Large intestine (tissue), 3 donors: Measurements from ENCODE around the gene KRT71. TPM values are rescaled to one million over a fixed set of nuclear protein-coding genes. Genes with fewer than 3 reads are reported as not detected.

Experiments
- DNase-seq, 2 donors: peaks; one replicate each; pipeline versions ENCODE4 v3.0.0 to v3.0.0-alpha.2; 2013
- H3K27ac ChIP-seq: one replicate; pipeline ENCODE4 v1.5.1; 2013; ENCODE audit warnings: low read length
- H3K27me3 ChIP-seq: 2 replicates; pipeline ENCODE4 v1.6.1; 2013; ENCODE audit warnings: low read length; ENCODE audit not compliant: control insufficient read depth, insufficient read depth
- H3K36me3 ChIP-seq: 2 replicates; pipeline ENCODE4 v1.6.1; 2013; ENCODE audit warnings: low read length; ENCODE audit not compliant: control insufficient read depth, insufficient read depth
- H3K4me1 ChIP-seq: one replicate; pipeline ENCODE4 v1.6.1; 2013; ENCODE audit warnings: low read length; ENCODE audit not compliant: control insufficient read depth, insufficient read depth
- H3K4me3 ChIP-seq: one replicate; pipeline ENCODE4 v1.5.1; 2013; ENCODE audit warnings: low read length
- H3K9me3 ChIP-seq: one replicate; pipeline ENCODE4 v1.6.1; 2013; ENCODE audit warnings: mild to moderate bottlenecking, low read depth, low read length, moderate library complexity; ENCODE audit not compliant: control insufficient read depth
- WGBS: methylation state at CpG from one replicate; pipeline ENCODE4 v1.1.5; 2013; ENCODE audit warnings: low lambda C conversion rate; ENCODE audit not compliant: insufficient coverage; 5-methylcytosine and 5-hydroxymethylcytosine counted together
- polyA plus RNA-seq: library from polyadenylated mRNA; unstranded; fragments of 120-200 nt; gene quantifications from one replicate; pipeline ENCODE4 v1.2.1, GENCODE V29; 2013

The KRT71 gene
- polyA plus RNA-seq, 1 donor: 0.04 TPM

DNA sequence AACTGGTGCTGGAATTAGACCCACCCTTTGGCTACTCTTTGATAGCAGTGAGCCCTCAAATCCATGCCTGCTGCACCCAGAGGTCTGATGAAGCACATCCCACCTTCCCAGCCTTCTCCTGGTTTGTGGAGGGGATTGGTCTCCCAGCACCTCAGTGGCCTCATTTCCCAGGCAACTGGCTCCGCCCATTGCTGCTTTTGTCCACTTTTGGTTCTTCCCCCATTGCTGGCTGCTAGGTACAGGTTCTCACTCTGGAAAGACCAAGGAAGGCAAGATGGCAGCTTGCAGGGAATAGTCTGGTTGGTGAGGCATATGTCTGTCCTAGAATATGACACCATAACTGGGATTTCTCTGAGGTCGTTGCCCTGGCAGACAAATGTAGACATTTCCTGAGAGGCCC lies 22.6 kb downstream of the KRT71 start:
- WGBS: no CpG with 5 or more reads among the region's 2 CpGs

GRCh38 chr12:52529846-52530245 lies 23.1 kb downstream of the KRT71 start:
- H3K4me3 ChIP-seq: no peak overlapping the region
- H3K27ac ChIP-seq: no peak overlapping the region
- no CpG with 5 or more reads among the region's 9 CpGs for WGBS
- no peak for DNase-seq
- H3K4me1 ChIP-seq: no peaks in the 10 kb centered on the region
- no peaks in the 10 kb centered on the region for H3K27me3 ChIP-seq
- no peaks in the 10 kb centered on the region for H3K36me3 ChIP-seq
- no peaks in the 10 kb centered on the region for H3K9me3 ChIP-seq

More for the DNA sequence above, 22.6 kb downstream of the KRT71 start:
- H3K36me3 ChIP-seq: no peaks in the 10 kb centered on the region
- no peaks in the 10 kb centered on the region for H3K27me3 ChIP-seq
- H3K9me3 ChIP-seq: no peaks in the 10 kb centered on the region
- no peak overlapping the region for H3K4me3 ChIP-seq
- H3K4me1 ChIP-seq: no peaks in the 10 kb centered on the region
- H3K27ac ChIP-seq: no peak overlapping the region
- DNase-seq: no peak

- no peak overlapping the region for H3K4me3 ChIP-seq
- WGBS: no CpG with 5 or more reads among the region's 2 CpGs
- H3K4me1 ChIP-seq: no peaks in the 10 kb centered on the region
- no peak overlapping the region for H3K27ac ChIP-seq
- H3K9me3 ChIP-seq: no peaks in the 10 kb centered on the region
- H3K36me3 ChIP-seq: no peaks in the 10 kb centered on the region
- DNase-seq: no peak
- no peaks in the 10 kb centered on the region for H3K27me3 ChIP-seq
Measured at GRCh38 chr12:52529417-52529816, 23.5 kb downstream of the KRT71 start.

DNA sequence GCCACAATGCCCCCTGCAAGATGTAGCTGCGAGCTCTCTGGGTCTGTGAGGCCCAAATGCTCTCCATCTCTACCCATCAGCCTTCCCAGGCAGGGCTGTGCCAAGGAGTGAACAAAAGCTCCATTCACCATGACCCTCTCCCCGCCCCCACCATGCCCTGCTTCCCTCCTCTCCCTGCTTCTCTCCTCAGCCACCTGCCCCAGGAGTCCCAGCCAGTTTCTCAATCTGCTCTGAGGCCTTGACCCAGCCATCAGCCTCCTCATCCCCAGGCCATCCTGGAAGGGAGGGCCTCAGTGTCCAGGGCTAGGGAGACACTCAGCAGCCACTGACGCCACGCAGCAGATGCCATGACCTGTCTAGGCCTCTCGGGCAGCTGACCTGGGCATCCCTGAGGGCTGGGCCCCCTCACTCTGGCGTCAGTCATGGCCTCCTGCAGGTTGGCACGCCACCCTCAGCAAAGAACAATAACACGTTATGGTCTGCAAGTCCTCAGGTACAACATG lies 24.3 kb downstream of the KRT71 start:
- no peaks in the 10 kb centered on the region for H3K9me3 ChIP-seq
- H3K36me3 ChIP-seq: no peaks in the 10 kb centered on the region
- H3K27me3 ChIP-seq: peaks cover 2% of the 10 kb centered on the region
- DNase-seq: no peak
- no peak overlapping the region for H3K4me3 ChIP-seq
- no CpG with 5 or more reads among the region's 8 CpGs for WGBS
- no peaks in the 10 kb centered on the region for H3K4me1 ChIP-seq
- no peak overlapping the region for H3K27ac ChIP-seq

DNA sequence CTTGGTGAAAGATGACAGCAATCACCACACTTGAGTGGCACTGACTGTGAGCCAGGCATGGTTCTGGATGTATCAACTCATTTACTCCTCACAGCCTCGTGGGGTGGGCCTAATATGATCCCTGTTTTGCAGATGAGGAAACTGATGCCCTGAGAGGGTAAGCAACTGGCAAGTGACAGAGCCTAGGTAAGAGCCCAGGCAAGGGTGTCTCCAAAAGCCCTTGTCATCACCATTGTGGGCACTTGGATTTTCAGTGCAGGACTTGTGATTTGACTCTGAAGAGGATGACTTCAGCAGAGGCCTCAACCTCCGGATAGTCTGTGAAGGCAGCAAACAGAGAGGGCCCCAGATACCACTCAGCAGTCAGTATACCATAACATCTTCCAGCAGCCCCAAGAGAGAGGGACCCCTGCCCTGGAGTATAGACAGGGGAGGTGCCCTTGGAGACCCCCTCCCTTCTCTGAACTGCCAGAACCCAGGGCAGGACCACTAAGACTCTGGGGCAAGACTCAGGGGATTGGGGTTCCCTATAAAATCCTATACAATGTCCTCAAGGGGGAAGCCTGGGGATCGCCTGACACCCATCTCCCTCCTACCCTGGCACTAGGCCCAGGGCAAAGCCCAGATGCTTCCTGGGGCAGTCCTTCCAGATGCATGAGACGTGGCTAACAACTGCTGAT lies 25.7 kb downstream of the KRT71 start:
- Histone ChIP-seq H3K27ac (no peak overlapping the region), H3K27me3 (peaks cover 2% of the 10 kb centered on the region), H3K4me1 (no peaks in the 10 kb centered on the region), H3K36me3 (no peaks in the 10 kb centered on the region), H3K9me3 (no peaks in the 10 kb centered on the region), H3K4me3 (no peak overlapping the region)
- DNase-seq: no peak
- WGBS: no CpG with 5 or more reads among the region's 4 CpGs

- no peak for DNase-seq
- Histone ChIP-seq H3K4me1 (peaks cover 3% of the 10 kb centered on the region), H3K27me3 (peaks cover 2% of the 10 kb centered on the region), H3K9me3 (no peaks in the 10 kb centered on the region), H3K27ac (no peak overlapping the region), H3K4me3 (no peak overlapping the region), H3K36me3 (no peaks in the 10 kb centered on the region)
- WGBS: 14% methylated on average over 1 of the region's 8 CpGs
Measured at GRCh38 chr12:52526511-52526951, 26.4 kb downstream of the KRT71 start.

- no CpG with 5 or more reads among the region's 13 CpGs for WGBS
- no peak overlapping the region for H3K27ac ChIP-seq
- no peaks in the 10 kb centered on the region for H3K36me3 ChIP-seq
- peaks cover 7% of the 10 kb centered on the region for H3K4me1 ChIP-seq
- no peak overlapping the region for H3K4me3 ChIP-seq
- H3K27me3 ChIP-seq: peaks cover 2% of the 10 kb centered on the region
- DNase-seq: no peak
- H3K9me3 ChIP-seq: no peaks in the 10 kb centered on the region
Measured at GRCh38 chr12:52525661-52526499, 27.1 kb downstream of the KRT71 start.

DNA sequence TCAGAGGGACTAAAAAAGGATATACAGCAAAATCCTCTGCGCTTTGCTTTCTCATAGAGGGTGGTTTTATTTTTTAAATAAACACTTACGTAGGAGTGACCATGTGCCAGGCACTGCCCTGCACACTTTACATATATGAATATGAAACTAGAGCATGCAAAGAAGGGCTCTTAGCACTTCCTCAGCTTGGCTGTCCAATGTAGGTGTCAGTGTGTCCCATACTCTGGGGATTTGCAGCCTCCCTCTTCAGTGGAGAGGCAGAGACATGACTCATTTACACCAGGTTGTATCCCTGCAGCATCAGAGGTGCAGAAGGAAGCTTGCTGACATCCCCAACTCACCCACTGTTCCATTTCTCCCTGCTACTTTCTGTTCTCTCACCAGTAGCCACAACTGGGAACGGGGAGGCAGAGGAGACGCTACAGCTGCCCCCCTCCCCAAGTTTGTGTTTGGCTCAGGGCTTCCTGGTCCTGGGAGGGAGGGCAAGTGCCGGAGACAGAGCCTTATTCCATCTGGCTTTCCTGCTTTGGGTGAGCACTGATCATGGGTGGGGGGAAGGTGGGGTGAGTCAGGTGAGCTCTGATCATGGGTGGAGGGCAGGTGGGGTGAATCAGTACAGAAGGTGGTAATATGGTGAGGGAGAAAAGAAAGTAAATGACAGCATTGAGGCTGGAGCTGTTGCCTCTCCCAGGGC lies 27.9 kb downstream of the KRT71 start:
- H3K27ac ChIP-seq: no peak overlapping the region
- H3K4me3 ChIP-seq: no peak overlapping the region
- WGBS: 83% methylated on average over 1 of the region's 5 CpGs
- peaks cover 7% of the 10 kb centered on the region for H3K4me1 ChIP-seq
- H3K27me3 ChIP-seq: peaks cover 2% of the 10 kb centered on the region
- H3K36me3 ChIP-seq: no peaks in the 10 kb centered on the region
- DNase-seq: no peak
- H3K9me3 ChIP-seq: no peaks in the 10 kb centered on the region

DNA sequence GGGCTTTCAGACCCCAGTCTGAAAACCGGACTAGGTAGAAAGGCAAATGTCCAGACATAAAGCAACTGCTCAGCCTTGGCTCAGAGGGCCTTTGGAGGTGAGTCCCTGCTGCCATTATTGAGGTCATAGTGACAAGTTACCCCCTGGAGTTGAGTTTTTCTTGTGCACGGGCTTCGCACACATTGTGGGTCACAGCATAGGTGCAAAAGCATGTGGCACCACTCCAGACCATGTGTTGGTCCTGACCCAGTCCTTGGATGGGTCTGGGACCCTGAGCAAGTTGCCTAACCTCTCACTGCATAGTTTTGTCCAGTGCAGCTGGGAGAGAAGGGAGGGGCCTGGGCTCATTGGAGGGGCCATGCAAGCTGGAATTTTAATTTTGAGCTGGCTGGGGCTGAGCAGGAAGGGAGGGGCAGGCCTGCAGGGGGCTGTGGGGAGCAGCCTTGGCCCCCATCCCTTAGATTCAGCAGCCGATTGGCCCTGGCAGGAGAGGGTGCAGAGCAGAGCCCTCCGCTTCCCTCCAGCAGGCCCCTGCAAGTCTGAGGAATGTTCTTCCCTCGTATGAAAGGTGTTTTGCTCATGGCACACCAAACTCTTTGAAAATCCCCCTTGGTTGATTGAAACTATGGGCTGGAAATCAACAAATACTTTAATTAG lies 28.6 kb downstream of the KRT71 start:
- H3K36me3 ChIP-seq: no peaks in the 10 kb centered on the region
- no peak overlapping the region for H3K27ac ChIP-seq
- H3K27me3 ChIP-seq: peaks cover 2% of the 10 kb centered on the region
- WGBS: no CpG with 5 or more reads among the region's 6 CpGs
- H3K4me3 ChIP-seq: no peak overlapping the region
- H3K4me1 ChIP-seq: peaks cover 7% of the 10 kb centered on the region
- DNase-seq: no peak
- H3K9me3 ChIP-seq: no peaks in the 10 kb centered on the region

GRCh38 chr12:52523824-52524223 lies 29.1 kb downstream of the KRT71 start:
- DNase-seq: no peak

More at GRCh38 chr12:52523824-52524223, 29.1 kb downstream of the KRT71 start:
- Histone ChIP-seq H3K27ac (no peak overlapping the region), H3K27me3 (peaks cover 2% of the 10 kb centered on the region), H3K4me3 (no peak overlapping the region), H3K36me3 (no peaks in the 10 kb centered on the region), H3K9me3 (no peaks in the 10 kb centered on the region), H3K4me1 (peaks cover 7% of the 10 kb centered on the region)
- no CpG with 5 or more reads among the region's 4 CpGs for WGBS
